Measurements from ENCODE around the gene FBXW4.

- TF ChIP-seq POLR2AphosphoS5 (IDR thresholded peaks at IDR 0.05) = no peak
- TF ChIP-seq CTCF (IDR thresholded peaks at IDR 0.05) = no peak
- no peak for TF ChIP-seq EP300 (IDR thresholded peaks at IDR 0.05)
Measured at GRCh38 chr10:101597091-101597900, 97.7 kb downstream of the FBXW4 start.

Data from suprapubic skin (tissue), 4 donors.